Panc1 (cell line): ENCODE results near the gene NADSYN1. TPM values are rescaled to one million over a fixed set of nuclear protein-coding genes. Genes with fewer than 3 reads are reported as not detected.

Experiments
- ATAC-seq: fragments of 200-7000 bp; cut with Tn5 transposase; 2 replicates; pipeline ENCODE4 v1.9.1; 2020; ENCODE audit warnings: mild to moderate bottlenecking, moderate library complexity
- BruUV-seq: library from RNA; stranded (reverse); fragments of 400-500 nt; replicated peaks from 2 replicates; lab custom pipeline; 2021; lab: Mats Ljungman, UMichigan
- CTCF ChIA-PET: fragments of 300-600 bp; sonication (Branson Sonifier 250); formaldehyde crosslinking; loops from one replicate; lab custom pipeline; 2022; ENCODE audit warnings: antibody characterized with exemption; lab: Charles Lee
- POLR2A ChIA-PET: fragments of 300-600 bp; sonication (Branson Sonifier 250); formaldehyde crosslinking; loops from one replicate; lab custom pipeline; 2022; ENCODE audit warnings: antibody characterized with exemption; lab: Charles Lee
- DNase-seq: peaks from one replicate; pipeline ENCODE4 v3.0.0-alpha.2; 2010; ENCODE audit warnings: low read depth, low spot score
- H3K27ac ChIP-seq: 2 replicates; pipeline ENCODE4 v1.5.1; 2011; ENCODE audit warnings: mild to moderate bottlenecking, low read length, inconsistent platforms
- H3K27me3 ChIP-seq: fragments of 200-500 bp; sonication (Bioruptor generic); 2 replicates; pipeline ENCODE4 v1.6.0; 2014; ENCODE audit warnings: low read length, inconsistent platforms; ENCODE audit not compliant: control insufficient read depth, insufficient read depth
- H3K36me3 ChIP-seq: fragments of 200-500 bp; sonication (Bioruptor generic); 2 replicates; pipeline ENCODE4 v1.5.1; 2014; ENCODE audit warnings: inconsistent platforms, mild to moderate bottlenecking, low read length, moderate library complexity; ENCODE audit not compliant: control insufficient read depth, insufficient read depth
- H3K4me1 ChIP-seq: 2 replicates; pipeline ENCODE4 v1.5.1; 2011; ENCODE audit warnings: inconsistent platforms, mild to moderate bottlenecking, low read length, moderate library complexity; ENCODE audit not compliant: control insufficient read depth, insufficient read depth
- H3K4me3 ChIP-seq, 2 experiments: 2 replicates each; pipeline ENCODE4 v1.5.1; 2011 to 2012; ENCODE audit warnings: low read depth in 2 of 2, low read length in 2 of 2, mild to moderate bottlenecking in 2 of 2, inconsistent platforms in 1 of 2, moderate library complexity in 1 of 2
- H3K9me3 ChIP-seq: fragments of 200-500 bp; sonication (Bioruptor generic); 2 replicates; pipeline ENCODE4 v1.5.1; 2014; ENCODE audit warnings: low read depth, mild to moderate bottlenecking, inconsistent platforms, low read length, moderate library complexity; ENCODE audit not compliant: control insufficient read depth, insufficient read depth
- CTCF ChIP-seq: fragments of 450-650 bp; IDR thresholded peaks from 2 replicates; pipeline ENCODE4 v1.5.1; 2017; ENCODE audit warnings: mild to moderate bottlenecking
- POLR2AphosphoS5 ChIP-seq: IDR thresholded peaks from 2 replicates; pipeline ENCODE4 v1.6.1; 2012; ENCODE audit warnings: mild to moderate bottlenecking, low read depth, low read length, moderate library complexity
- REST ChIP-seq, 2 experiments: IDR thresholded peaks; 2 replicates each; pipeline ENCODE4 v1.6.1; 2011 to 2012; ENCODE audit warnings: low read depth in 2 of 2, control low read depth in 1 of 2, low read length in 1 of 2, mild to moderate bottlenecking in 1 of 2, moderate library complexity in 1 of 2; ENCODE audit not compliant: insufficient read depth in 1 of 2
- SIN3A ChIP-seq: IDR thresholded peaks from 2 replicates; pipeline ENCODE4 v1.6.1; 2012; ENCODE audit warnings: low read depth, mild to moderate bottlenecking, low read length, moderate library complexity, borderline replicate concordance; ENCODE audit not compliant: insufficient read depth
- TCF7L2 ChIP-seq: IDR thresholded peaks from 2 replicates; pipeline ENCODE4 v1.6.1; 2011; ENCODE audit warnings: mild to moderate bottlenecking, low read depth, low read length, inconsistent platforms
- in situ Hi-C: cut with HindIII; loops from 2 replicates; pipeline ENCODE4 v1.10.0; 2016; ENCODE audit warnings: low sequenced_read_pairs, low pct_unique_long_range_greater_than_20kb
- intact Hi-C: fragments of 100-400 bp; cut with micrococcal nuclease; formaldehyde crosslinking; loops from one replicate; pipeline ENCODE4 v1.10.0; 2022; ENCODE audit not compliant: unreplicated experiment
- total RNA-seq: library from RNA; stranded (reverse); gene quantifications from one replicate; pipeline ENCODE4 v1.2.1, GENCODE V29; 2021; ENCODE audit not compliant: unreplicated experiment

NADSYN1 gene
- total RNA-seq, 1 experiment from 2014 or later = 76.1 TPM

- POLR2A ChIA-PET = no interaction called here
- ATAC-seq = no peak
- no TSS peak for BruUV-seq
Measured at GRCh38 chr11:71453918-71454304, 908 bp downstream of the NADSYN1 start.

GRCh38 chr11:71454470-71455113 is 1.6 kb downstream of the NADSYN1 start:
- no peak overlapping the region for H3K27ac ChIP-seq
- H3K9me3 ChIP-seq = no peaks in the 10 kb centered on the region
- ATAC-seq = no peak
- no peaks in the 10 kb centered on the region for H3K27me3 ChIP-seq
- H3K36me3 ChIP-seq = peaks cover 9% of the 10 kb centered on the region
- TF ChIP-seq CTCF = no peak
- TF ChIP-seq SIN3A = no peak
- TF ChIP-seq TCF7L2 = no peak
- TF ChIP-seq REST (IDR thresholded peaks at IDR 0.05; ENCODE audit: insufficient read depth in 1 of 2, low read depth in 2 of 2, low read length in 1 of 2) = no peak
- TF ChIP-seq POLR2AphosphoS5 = no peak
- intact Hi-C loops = no loop called here
- peak overlapping the region in 1 of 2 experiments; percentile 5; a peak in 1 of 4 replicates for H3K4me3 ChIP-seq
- in situ Hi-C loops = no loop called here
- POLR2A ChIA-PET = no interaction called here
- no peak for DNase-seq
- H3K4me1 ChIP-seq = peaks cover 22% of the 10 kb centered on the region
- CTCF ChIA-PET = no interaction called here
- BruUV-seq = no TSS peak

More at GRCh38 chr11:71453918-71454304, 908 bp downstream of the NADSYN1 start:
- H3K36me3 ChIP-seq = peaks cover 9% of the 10 kb centered on the region
- H3K9me3 ChIP-seq = no peaks in the 10 kb centered on the region
- no peaks in the 10 kb centered on the region for H3K27me3 ChIP-seq
- no peak for TF ChIP-seq REST (IDR thresholded peaks at IDR 0.05; ENCODE audit: insufficient read depth in 1 of 2, low read depth in 2 of 2, low read length in 1 of 2)
- TF ChIP-seq CTCF = no peak
- TF ChIP-seq POLR2AphosphoS5 = no peak
- no peak for TF ChIP-seq SIN3A
- TF ChIP-seq TCF7L2 = no peak
- H3K27ac ChIP-seq = peak overlapping the region; percentile 88
- CTCF ChIA-PET = no interaction called here
- peaks cover 22% of the 10 kb centered on the region for H3K4me1 ChIP-seq
- in situ Hi-C loops = no loop called here
- intact Hi-C loops = no loop called here
- peak overlapping the region; percentile 77 to 94 for H3K4me3 ChIP-seq
- DNase-seq = no peak
